Keratinocyte (primary cell): ENCODE data around the gene VANGL2. TPM values are rescaled to one million over a fixed set of nuclear protein-coding genes. Genes with fewer than 3 reads are reported as not detected.

Experiments
- DNase-seq: peaks from one replicate; pipeline ENCODE4 v3.0.0-alpha.2; 2011; ENCODE audit warnings: low read depth, missing footprints, low spot score
- FAIRE-seq: peaks from 2 replicates; lab custom pipeline; 2011; peaks lifted over from hg19 to GRCh38; lab: Jason Lieb, UNC
- H2AFZ ChIP-seq: 2 replicates; pipeline ENCODE4 v1.6.0; 2012; ENCODE audit warnings: low read length, control low read depth, inconsistent platforms; ENCODE audit not compliant: control insufficient read depth
- H3K27ac ChIP-seq: 2 replicates; pipeline ENCODE4 v1.5.1; 2011; ENCODE audit warnings: low read length; ENCODE audit not compliant: control insufficient read depth, insufficient read depth
- H3K27me3 ChIP-seq: 3 replicates; pipeline ENCODE4 v1.6.0; 2011; ENCODE audit warnings: low read length; ENCODE audit not compliant: control insufficient read depth, insufficient read depth; ENCODE audit errors: extremely low read depth
- H3K36me3 ChIP-seq, 2 experiments: 2 replicates in 1 of 2; 3 replicates in 1 of 2; pipeline ENCODE4 v1.5.1; 2011; ENCODE audit warnings: low read length in 2 of 2, mild to moderate bottlenecking in 1 of 2; ENCODE audit not compliant: control insufficient read depth in 2 of 2, insufficient read depth in 2 of 2; ENCODE audit errors: extremely low read depth in 1 of 2
- H3K4me1 ChIP-seq: 3 replicates; pipeline ENCODE4 v1.5.1; 2011; ENCODE audit warnings: low read length; ENCODE audit not compliant: control insufficient read depth, insufficient read depth; ENCODE audit errors: extremely low read depth
- H3K4me2 ChIP-seq: 3 replicates; pipeline ENCODE4 v1.6.0; 2011; ENCODE audit warnings: low read depth, low read length; ENCODE audit not compliant: control insufficient read depth, insufficient read depth; ENCODE audit errors: extremely low read depth
- H3K4me3 ChIP-seq, 3 experiments: fragments of 200-600 bp in 1 of 3; sonication (generic) in 1 of 3; 2 replicates in 2 of 3; 3 replicates in 1 of 3; pipeline ENCODE4 v1.5.1; 2011 to 2016; ENCODE audit warnings: low read length in 3 of 3, mild to moderate bottlenecking in 3 of 3, control low read depth in 2 of 3, inconsistent platforms in 1 of 3, low read depth in 1 of 3, mixed read lengths in 1 of 3, mixed run types in 1 of 3, moderate library complexity in 1 of 3; ENCODE audit not compliant: control insufficient read depth in 2 of 3, insufficient read depth in 2 of 3; ENCODE audit errors: extremely low read depth in 1 of 3
- H3K79me2 ChIP-seq: 2 replicates; pipeline ENCODE4 v1.6.0; 2012; ENCODE audit warnings: low read length; ENCODE audit not compliant: control insufficient read depth, insufficient read depth
- H3K9ac ChIP-seq: 3 replicates; pipeline ENCODE4 v1.6.0; 2011; ENCODE audit warnings: low read length; ENCODE audit not compliant: control insufficient read depth, insufficient read depth; ENCODE audit errors: extremely low read depth
- H3K9me1 ChIP-seq: 3 replicates; pipeline ENCODE4 v1.6.0; 2011; ENCODE audit warnings: low read length; ENCODE audit not compliant: control insufficient read depth, insufficient read depth; ENCODE audit errors: extremely low read depth
- H3K9me3 ChIP-seq: 2 replicates; pipeline ENCODE4 v1.5.1; 2012; ENCODE audit warnings: low read depth, low read length; ENCODE audit not compliant: control insufficient read depth
- H4K20me1 ChIP-seq: 3 replicates; pipeline ENCODE4 v1.6.0; 2011; ENCODE audit warnings: low read length; ENCODE audit not compliant: control insufficient read depth, insufficient read depth; ENCODE audit errors: extremely low read depth
- CTCF ChIP-seq, 3 experiments: IDR thresholded peaks in 1 of 3; conservative IDR thresholded peaks in 1 of 3; optimal IDR thresholded peaks in 1 of 3; 2 replicates in 2 of 3; 3 replicates in 1 of 3; pipeline versions ENCODE3 to v1.5.1; 2011; ENCODE audit warnings: low read length in 3 of 3, mild to moderate bottlenecking in 3 of 3, moderate library complexity in 2 of 3, control low read depth in 1 of 3, inconsistent platforms in 1 of 3; ENCODE audit not compliant: insufficient read depth in 2 of 3; ENCODE audit errors: extremely low read depth in 1 of 3
- EZH2 ChIP-seq: IDR thresholded peaks from one replicate; pipeline ENCODE4 v1.6.1; 2012; ENCODE audit warnings: inconsistent platforms, mild to moderate bottlenecking, low read length, moderate library complexity
- dilution Hi-C: fragments of 300-500 bp; cut with MboI; formaldehyde crosslinking; loops from one replicate; pipeline ENCODE4 v1.7.0; 2020; ENCODE audit warnings: low sequenced_read_pairs; ENCODE audit not compliant: extremely low pct_ligation_motif_present
- polyA plus RNA-seq, 5 experiments: library from polyadenylated mRNA; depleted of rRNA in 3 of 5; stranded (reverse) in 3 of 5; stranded (forward) in 1 of 5; unstranded in 1 of 5; fragments of >200 nt; gene quantifications; 1 replicate in 1 of 5; 2 replicates in 3 of 5; 3 replicates in 1 of 5; pipeline versions ENCODE4 v1.2.1 to v1.2.3, GENCODE V29; 2011 to 2012; ENCODE audit warnings: missing spikeins in 2 of 5, low read depth in 1 of 5, low replicate concordance in 1 of 5

Gene VANGL2
- polyA plus RNA-seq, 1 donor (not counting 4 experiments of a cell fraction or from before 2014, with no cell fraction given): 10.9 TPM

- no peaks in the 10 kb centered on the region for H3K27me3 ChIP-seq
- no peak overlapping the region for H3K9ac ChIP-seq
- no peak overlapping the region for H3K27ac ChIP-seq
- no peaks in the 10 kb centered on the region for H3K4me1 ChIP-seq
- no peak overlapping the region for H3K4me3 ChIP-seq
- no peaks in the 10 kb centered on the region for H4K20me1 ChIP-seq
- H3K79me2 ChIP-seq: no peaks in the 10 kb centered on the region
- H3K9me3 ChIP-seq: no peaks in the 10 kb centered on the region
- dilution Hi-C loops: no loop called here
- no peak for FAIRE-seq
- H3K36me3 ChIP-seq: peaks cover 9 to 23% of the 10 kb centered on the region in 2 experiments
- DNase-seq: no peak
- no peak overlapping the region for H2AFZ ChIP-seq
- H3K9me1 ChIP-seq: no peaks in the 10 kb centered on the region
- H3K4me2 ChIP-seq: no peak overlapping the region
- no peak for TF ChIP-seq EZH2
- no peak for TF ChIP-seq CTCF (optimal IDR thresholded peaks at IDR 0.05 in 1 of 3, IDR thresholded peaks at IDR 0.05 in 1 of 3, conservative IDR thresholded peaks at IDR 0.05 in 1 of 3; ENCODE audit: extremely low read depth in 1 of 3, insufficient read depth in 2 of 3, low read length in 3 of 3)
Measured at GRCh38 chr1:160420881-160421842, 20.8 kb downstream of the VANGL2 start.

GRCh38 chr1:160421881-160422280, 21.5 kb downstream of the VANGL2 start:
- Histone ChIP-seq H3K9me3 (no peaks in the 10 kb centered on the region), H3K27ac (no peak overlapping the region), H3K4me3 (no peak overlapping the region), H3K79me2 (no peaks in the 10 kb centered on the region), H3K4me2 (no peak overlapping the region), H2AFZ (no peak overlapping the region), H4K20me1 (no peaks in the 10 kb centered on the region), H3K27me3 (no peaks in the 10 kb centered on the region), H3K9me1 (no peaks in the 10 kb centered on the region), H3K4me1 (no peaks in the 10 kb centered on the region), H3K36me3 (peaks cover 9 to 21% of the 10 kb centered on the region in 2 experiments), H3K9ac (no peak overlapping the region)
- no peak for DNase-seq
- dilution Hi-C loops: no loop called here
- no peak for TF ChIP-seq CTCF (optimal IDR thresholded peaks at IDR 0.05 in 1 of 3, IDR thresholded peaks at IDR 0.05 in 1 of 3, conservative IDR thresholded peaks at IDR 0.05 in 1 of 3; ENCODE audit: extremely low read depth in 1 of 3, insufficient read depth in 2 of 3, low read length in 3 of 3)
- TF ChIP-seq EZH2: no peak
- no peak for FAIRE-seq
